Activated naive CD8-positive, alpha-beta T cell treated with anti-CD3 and anti-CD28 coated beads, Interleukin-2, amount 50 U/mL, for 24 hours (primary cell): ENCODE results near the gene NBEA.
A peak's percentile ranks its signal among the peaks of the same experiment; 100 is the strongest.

ENCODE experiments used
- ATAC-seq: fragments of 150-1000 bp; cut with Tn5 transposase; one replicate; pipeline ENCODE4 v1.10.0; 2021
- DNase-seq: peaks from one replicate; pipeline ENCODE4 v3.0.0; 2021
- H3K27ac Mint-ChIP-seq: one replicate; pipeline ENCODE4 v1.8.0; 2021; ENCODE audit warnings: mild to moderate bottlenecking, mixed read lengths
- H3K27me3 Mint-ChIP-seq: one replicate; pipeline ENCODE4 v1.8.0; 2021; ENCODE audit warnings: mixed read lengths
- H3K36me3 Mint-ChIP-seq: one replicate; pipeline ENCODE4 v1.8.0; 2021; ENCODE audit warnings: low read depth, mixed read lengths
- H3K4me1 Mint-ChIP-seq: one replicate; pipeline ENCODE4 v1.8.0; 2021; ENCODE audit warnings: mixed read lengths
- H3K4me3 Mint-ChIP-seq: one replicate; pipeline ENCODE4 v1.8.0; 2021; ENCODE audit warnings: mild to moderate bottlenecking, moderate library complexity, mixed read lengths
- H3K9me3 Mint-ChIP-seq: one replicate; pipeline ENCODE4 v1.8.0; 2021; ENCODE audit warnings: mixed read lengths

NBEA gene

DNA sequence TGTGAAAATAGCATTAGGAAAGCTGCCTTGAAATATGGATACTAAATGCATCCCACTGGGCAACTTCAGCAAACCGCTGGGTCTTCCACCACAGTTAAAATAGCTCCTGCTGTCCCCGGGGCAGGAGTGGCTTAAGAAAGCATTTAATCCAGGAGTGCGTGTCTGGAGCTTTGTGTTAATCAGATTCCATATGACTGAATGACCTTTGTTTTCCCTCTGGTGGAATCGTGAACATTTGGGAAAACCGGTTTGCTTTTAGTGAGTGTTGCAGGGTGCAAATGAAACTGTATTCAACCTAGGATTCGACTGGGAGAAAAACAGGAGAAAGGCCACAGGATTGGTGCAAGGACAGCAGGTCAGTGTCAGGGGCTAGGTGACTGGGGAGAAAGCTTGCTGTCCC is 772.1 kb downstream of the NBEA start:
- Mint-ChIP-seq H3K9me3 (no peaks in the 10 kb centered on the region), H3K36me3 (no peaks in the 10 kb centered on the region), H3K27me3 (no peaks in the 10 kb centered on the region), H3K27ac (no peak overlapping the region), H3K4me1 (no peaks in the 10 kb centered on the region), H3K4me3 (no peak overlapping the region)
- ATAC-seq = no peak
- no peak for DNase-seq

DNA sequence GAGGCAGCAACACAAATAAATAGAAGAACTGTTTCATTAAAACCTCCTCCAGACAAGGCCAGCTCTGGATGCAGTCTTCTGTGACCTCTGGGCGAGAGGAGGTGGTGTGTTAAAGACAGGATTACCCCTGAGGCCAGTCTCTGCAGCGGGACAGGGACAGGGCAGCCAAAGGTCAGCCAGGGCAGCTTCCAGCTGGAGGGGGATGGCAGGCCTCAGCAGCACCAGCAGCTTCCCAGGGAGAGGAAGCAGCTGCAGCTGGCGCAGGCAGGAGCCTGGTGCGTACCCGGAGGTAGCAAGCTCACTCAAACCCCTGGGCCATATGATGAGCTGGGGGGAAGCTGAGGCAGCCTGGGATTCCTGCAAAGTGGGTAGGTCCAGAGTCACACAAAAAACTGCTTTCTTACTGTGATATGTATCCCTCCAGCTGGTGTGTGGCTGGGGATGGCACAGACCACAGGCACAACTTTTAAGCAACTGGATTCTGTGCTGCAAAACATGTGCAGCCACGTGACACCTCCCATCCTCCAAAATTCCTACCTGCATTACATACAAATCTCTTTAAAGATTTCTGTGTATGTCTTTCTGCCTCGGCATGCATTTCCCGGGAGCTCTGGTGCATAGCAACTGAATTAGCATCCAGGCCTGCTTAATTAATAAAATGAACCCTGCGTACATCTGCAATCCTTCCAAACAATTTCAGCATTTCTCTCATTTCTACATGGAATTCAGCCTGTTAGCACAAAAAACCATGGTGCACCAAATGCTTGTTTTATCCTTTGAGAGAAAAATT is 772.7 kb downstream of the NBEA start:
- Mint-ChIP-seq H3K27ac (no peak overlapping the region), H3K4me3 (no peak overlapping the region), H3K27me3 (no peaks in the 10 kb centered on the region), H3K9me3 (no peaks in the 10 kb centered on the region), H3K4me1 (no peaks in the 10 kb centered on the region), H3K36me3 (no peaks in the 10 kb centered on the region)
- no peak for DNase-seq
- ATAC-seq = no peak

DNA sequence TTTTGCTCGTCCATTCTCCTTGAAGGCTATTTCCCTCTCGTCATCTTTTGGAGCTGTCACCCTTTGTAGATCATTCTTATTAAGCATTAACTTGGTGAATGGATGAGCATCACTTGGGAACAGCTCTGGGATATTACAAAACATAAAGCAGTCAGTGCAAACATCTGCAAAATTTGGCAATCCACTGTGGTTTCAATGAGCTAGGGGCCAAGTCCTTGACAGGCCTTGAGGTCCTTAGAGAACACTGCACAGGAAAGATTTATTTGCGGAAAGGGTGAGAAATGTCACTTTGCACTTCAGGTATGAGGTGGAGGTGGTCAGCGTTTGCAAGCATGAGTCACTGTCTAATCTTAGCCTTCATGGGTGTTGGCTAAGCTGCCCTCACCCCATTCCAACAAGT is 774.1 kb downstream of the NBEA start:
- peaks cover 3% of the 10 kb centered on the region for H3K4me1 Mint-ChIP-seq
- no peak overlapping the region for H3K4me3 Mint-ChIP-seq
- H3K36me3 Mint-ChIP-seq = no peaks in the 10 kb centered on the region
- peaks cover 3% of the 10 kb centered on the region for H3K27me3 Mint-ChIP-seq
- H3K27ac Mint-ChIP-seq = no peak overlapping the region
- DNase-seq = no peak
- no peaks in the 10 kb centered on the region for H3K9me3 Mint-ChIP-seq
- ATAC-seq = no peak

DNA sequence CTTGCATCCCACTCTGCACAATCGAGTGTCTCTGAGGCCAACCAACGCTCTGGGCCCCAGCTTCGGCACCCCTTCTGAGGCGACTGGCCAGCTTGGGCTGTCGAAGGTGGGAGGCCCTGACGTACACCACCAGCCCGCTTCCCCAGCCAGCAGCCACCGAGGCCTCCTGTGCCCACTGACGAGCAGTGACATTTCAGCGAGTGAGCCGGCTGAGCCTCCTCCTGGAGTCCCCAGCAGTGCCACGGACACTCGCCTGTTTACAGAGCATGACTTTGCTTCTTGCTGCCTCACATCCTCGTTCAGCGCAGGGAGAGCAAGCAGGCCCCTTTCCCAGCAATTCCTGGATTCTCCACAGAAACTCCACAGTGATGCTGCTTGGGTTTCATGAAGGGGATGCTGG is 774.7 kb downstream of the NBEA start:
- Mint-ChIP-seq H3K36me3 (no peaks in the 10 kb centered on the region), H3K4me3 (no peak overlapping the region), H3K27me3 (peaks cover 3% of the 10 kb centered on the region), H3K9me3 (no peaks in the 10 kb centered on the region), H3K27ac (no peak overlapping the region), H3K4me1 (peaks cover 3% of the 10 kb centered on the region)
- no peak for DNase-seq
- ATAC-seq = no peak

DNA sequence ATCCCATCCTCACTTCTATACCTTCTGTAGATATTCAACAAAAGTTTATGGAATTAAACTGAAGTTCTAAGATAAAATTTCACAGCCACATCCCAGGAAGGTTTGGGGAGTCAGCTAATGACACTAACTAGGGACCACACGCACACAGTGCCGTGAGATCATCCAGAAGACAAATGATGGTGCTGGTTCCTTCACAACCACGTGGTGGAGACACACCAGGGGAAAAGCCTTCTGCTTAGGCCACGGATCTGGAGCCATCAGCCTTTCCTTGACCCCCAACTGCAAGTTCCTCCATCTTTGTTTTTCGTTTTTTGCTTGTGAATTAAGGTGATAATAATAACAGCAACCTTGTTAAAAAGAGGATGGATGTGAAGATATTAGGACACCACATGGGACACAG is 776.0 kb downstream of the NBEA start:
- no peak overlapping the region for H3K27ac Mint-ChIP-seq
- no peaks in the 10 kb centered on the region for H3K36me3 Mint-ChIP-seq
- ATAC-seq = no peak
- peaks cover 6% of the 10 kb centered on the region for H3K27me3 Mint-ChIP-seq
- DNase-seq = no peak
- no peaks in the 10 kb centered on the region for H3K9me3 Mint-ChIP-seq
- no peak overlapping the region for H3K4me3 Mint-ChIP-seq
- peaks cover 3% of the 10 kb centered on the region for H3K4me1 Mint-ChIP-seq

DNA sequence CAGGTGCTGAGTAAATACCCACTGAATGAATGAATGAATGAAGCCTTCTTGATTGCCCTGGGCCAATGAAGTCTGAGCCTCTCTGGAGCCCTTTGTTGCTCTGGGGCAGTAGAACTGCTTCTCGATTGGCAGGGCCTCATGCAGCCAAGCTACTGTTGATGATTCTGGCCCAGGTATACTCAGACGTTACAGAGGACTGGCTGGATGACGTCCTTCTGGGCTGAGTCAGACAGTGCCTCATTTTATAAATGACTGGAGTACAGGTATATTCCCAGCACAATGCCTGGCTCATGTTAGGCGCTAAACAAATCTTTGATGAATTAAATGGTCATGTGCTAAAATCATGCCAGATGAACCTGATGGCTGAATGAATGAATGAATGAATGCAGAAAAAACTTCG is 778.2 kb downstream of the NBEA start:
- ATAC-seq (no peak), DNase-seq (no peak)
- Mint-ChIP-seq H3K27me3 (peaks cover 6% of the 10 kb centered on the region), H3K4me1 (peaks cover 3% of the 10 kb centered on the region), H3K9me3 (no peaks in the 10 kb centered on the region), H3K36me3 (no peaks in the 10 kb centered on the region), H3K27ac (no peak overlapping the region), H3K4me3 (no peak overlapping the region)

DNA sequence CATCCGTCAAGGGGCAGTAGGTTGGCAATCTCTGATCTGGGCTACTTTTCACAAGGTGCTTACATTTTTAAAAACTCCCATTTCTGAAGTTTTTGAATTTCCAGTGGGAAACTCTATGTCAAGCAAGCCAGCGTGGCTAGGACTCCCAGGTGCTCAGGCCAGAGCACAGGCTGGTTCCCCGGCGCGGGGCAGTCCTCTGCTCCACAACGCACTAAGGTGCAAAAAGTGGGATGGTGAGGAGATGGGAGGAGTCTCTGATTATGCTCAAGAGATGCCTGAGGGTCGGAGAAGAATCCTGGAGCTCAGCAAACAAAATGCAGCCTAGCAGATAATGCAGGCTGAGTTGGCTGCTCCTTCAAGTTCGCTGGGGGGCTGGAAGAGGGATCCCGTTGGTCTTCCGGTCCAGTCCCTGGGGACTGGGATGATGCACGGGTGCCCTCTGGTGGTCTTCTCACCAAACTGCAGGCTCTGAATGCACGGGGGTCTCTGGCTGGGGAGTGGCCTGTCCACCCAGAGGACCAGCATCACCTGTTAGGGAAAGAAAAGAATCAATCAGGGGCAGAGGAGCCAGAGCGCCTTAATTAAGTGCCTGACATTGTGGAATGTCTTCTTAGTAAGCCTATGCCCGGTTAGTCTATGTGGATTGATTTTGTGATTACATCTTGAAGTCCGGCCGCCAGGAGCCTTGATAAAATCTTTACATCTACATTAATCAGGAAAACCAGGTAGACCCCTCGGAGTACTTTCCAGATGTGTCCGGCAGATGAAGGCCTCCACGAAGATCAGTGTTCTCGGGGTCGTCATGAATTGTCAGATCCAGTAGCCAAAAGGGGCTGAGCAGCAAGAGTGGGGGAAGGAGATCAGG is 778.9 kb downstream of the NBEA start:
- H3K27ac Mint-ChIP-seq = no peak overlapping the region
- H3K36me3 Mint-ChIP-seq = no peaks in the 10 kb centered on the region
- H3K4me3 Mint-ChIP-seq = no peak overlapping the region
- peak; percentile 49 for ATAC-seq
- H3K4me1 Mint-ChIP-seq = peaks cover 3% of the 10 kb centered on the region
- no peaks in the 10 kb centered on the region for H3K9me3 Mint-ChIP-seq
- DNase-seq = peak; percentile 49
- peaks cover 6% of the 10 kb centered on the region for H3K27me3 Mint-ChIP-seq
